Ovary (tissue), 3 donors: Measurements from ENCODE around the gene LRRK2.

Experiments used
- CTCF ChIP-seq, 3 donors: fragments of 450-650 bp in 2 of 3; fragments of 200-600 bp in 1 of 3; IDR thresholded peaks; one replicate each; pipeline versions ENCODE4 v1.5.1 to v1.8.0; 2016 to 2022; ENCODE audit warnings: antibody characterized with exemption in 3 of 3, mild to moderate bottlenecking in 1 of 3
- POLR2A ChIP-seq: fragments of 450-650 bp; IDR thresholded peaks from one replicate; pipeline ENCODE4 v1.6.1; 2017; ENCODE audit warnings: antibody characterized with exemption, mild to moderate bottlenecking, moderate library complexity
- donor health status: DM: no; HTN: no; CAD: no.

- TF ChIP-seq POLR2A (no peak), CTCF (IDR thresholded peaks at IDR 0.05) (no peak)
Observed at GRCh38 chr12:40314927-40315326, 90.1 kb downstream of the LRRK2 start.
